ENCODE data around the gene PSG2. TPM values are rescaled to one million over a fixed set of nuclear protein-coding genes. Genes with fewer than 3 reads are reported as not detected.
"Not testable (repeated sequence)": the region's sequence is repeated elsewhere in the genome, so short reads cannot be mapped to it uniquely, and the experiment has no call there.

Gene PSG2
- total RNA-seq, 1 donor from 2014 or later, result not detected

DNA sequence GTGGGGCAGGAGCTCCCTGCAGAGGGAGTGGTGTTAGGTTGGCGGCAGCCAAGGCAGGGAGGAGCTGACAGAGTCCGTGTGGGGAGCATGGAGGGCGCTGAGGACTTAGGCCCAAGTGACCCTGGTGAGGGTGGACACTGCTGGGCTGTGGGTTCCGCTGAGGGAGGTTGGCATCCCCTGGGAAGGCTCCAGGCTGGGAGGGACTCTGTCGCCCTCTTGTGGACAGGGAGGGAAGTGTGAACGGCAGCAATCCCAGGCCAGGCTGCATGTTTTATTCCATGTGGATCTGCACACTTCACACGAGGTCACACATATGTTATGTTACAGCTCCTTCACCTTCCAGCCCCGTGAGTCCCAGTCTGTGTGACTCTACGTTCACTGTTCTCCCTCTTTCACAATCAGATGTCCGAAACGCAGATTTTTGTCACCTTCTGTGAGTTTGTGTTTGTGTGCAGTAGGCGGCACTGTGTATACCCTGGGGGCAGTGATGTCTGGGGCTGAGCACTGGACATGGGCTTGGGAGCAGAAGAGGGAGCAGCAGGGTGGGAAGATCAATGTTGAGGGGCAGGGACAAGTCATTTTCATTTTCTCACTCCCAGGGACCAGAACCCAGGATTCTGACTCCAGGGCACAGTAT, 1.8 kb upstream of the PSG2 start:
- TF ChIP-seq, protein P1, sequence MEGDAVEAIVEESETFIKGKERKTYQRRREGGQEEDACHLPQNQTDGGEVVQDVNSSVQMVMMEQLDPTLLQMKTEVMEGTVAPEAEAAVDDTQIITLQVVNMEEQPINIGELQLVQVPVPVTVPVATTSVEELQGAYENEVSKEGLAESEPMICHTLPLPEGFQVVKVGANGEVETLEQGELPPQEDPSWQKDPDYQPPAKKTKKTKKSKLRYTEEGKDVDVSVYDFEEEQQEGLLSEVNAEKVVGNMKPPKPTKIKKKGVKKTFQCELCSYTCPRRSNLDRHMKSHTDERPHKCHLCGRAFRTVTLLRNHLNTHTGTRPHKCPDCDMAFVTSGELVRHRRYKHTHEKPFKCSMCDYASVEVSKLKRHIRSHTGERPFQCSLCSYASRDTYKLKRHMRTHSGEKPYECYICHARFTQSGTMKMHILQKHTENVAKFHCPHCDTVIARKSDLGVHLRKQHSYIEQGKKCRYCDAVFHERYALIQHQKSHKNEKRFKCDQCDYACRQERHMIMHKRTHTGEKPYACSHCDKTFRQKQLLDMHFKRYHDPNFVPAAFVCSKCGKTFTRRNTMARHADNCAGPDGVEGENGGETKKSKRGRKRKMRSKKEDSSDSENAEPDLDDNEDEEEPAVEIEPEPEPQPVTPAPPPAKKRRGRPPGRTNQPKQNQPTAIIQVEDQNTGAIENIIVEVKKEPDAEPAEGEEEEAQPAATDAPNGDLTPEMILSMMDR (IDR thresholded peaks at IDR 0.05; ENCODE audit: insufficient read depth, low read length, severe bottlenecking), result peak; percentile 64
- H3K27me3 ChIP-seq (ENCODE audit: control insufficient read depth, insufficient read depth, low read length); FAIRE-seq; H3K36me3 ChIP-seq (ENCODE audit: control insufficient read depth, insufficient read depth, low read length); H3K4me3 ChIP-seq (ENCODE audit: low read depth, low read length): not testable (repeated sequence)
- DNase-seq (ENCODE audit: low read depth), result peak; percentile 12

DNA sequence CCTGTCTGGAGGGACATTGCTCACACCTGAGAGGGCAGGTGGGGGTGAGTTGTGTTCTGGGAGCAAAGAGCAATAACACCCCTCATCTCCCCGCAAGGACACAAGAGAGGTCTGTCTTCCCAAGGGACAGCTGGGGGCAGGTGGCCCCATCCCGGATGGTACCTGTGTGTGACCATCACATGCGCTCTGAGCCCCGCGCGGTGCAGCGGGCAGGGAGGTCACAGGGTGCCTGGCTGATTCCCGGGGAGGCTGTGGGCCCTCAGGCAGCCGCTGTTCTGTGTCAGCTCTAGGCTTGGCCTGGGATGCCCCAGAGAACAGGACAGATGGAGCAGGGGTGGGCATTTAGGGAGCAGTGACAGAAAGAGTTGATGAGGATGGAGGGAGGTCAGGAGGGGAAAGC, 1.2 kb upstream of the PSG2 start:
- not testable (repeated sequence) for DNase-seq (ENCODE audit: low read depth); H3K27me3 ChIP-seq (ENCODE audit: control insufficient read depth, insufficient read depth, low read length); FAIRE-seq; H3K36me3 ChIP-seq (ENCODE audit: control insufficient read depth, insufficient read depth, low read length); H3K4me3 ChIP-seq (ENCODE audit: low read depth, low read length)

DNA sequence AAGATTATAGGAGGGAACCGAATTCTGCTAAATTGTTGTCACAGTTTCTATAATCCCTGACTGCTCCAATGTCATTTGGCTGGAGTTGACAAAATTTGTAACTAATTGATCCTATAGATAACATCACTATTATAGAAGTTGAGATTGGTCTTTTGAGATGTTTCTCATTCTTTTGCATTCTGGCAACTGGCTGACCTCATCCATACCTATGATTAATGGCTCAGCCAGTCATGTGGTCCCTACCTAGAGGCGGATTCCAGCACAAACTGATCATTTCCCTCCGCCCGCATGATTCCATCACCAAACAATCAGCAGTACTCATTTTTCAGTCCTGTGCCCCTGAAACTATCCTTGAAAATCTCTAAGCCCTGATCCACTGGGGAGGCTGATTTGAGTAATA, 4.2 kb downstream of the PSG2 start:
- TF ChIP-seq, protein P1 (IDR thresholded peaks at IDR 0.05; ENCODE audit: insufficient read depth, low read length, severe bottlenecking), result no peak
- H3K36me3 ChIP-seq (ENCODE audit: control insufficient read depth, insufficient read depth, low read length), result no peaks in the 10 kb centered on the region
- no peak overlapping the region for H3K4me3 ChIP-seq (ENCODE audit: low read depth, low read length)
- DNase-seq (ENCODE audit: low read depth), result peak; percentile 89
- no peaks in the 10 kb centered on the region for H3K27me3 ChIP-seq (ENCODE audit: control insufficient read depth, insufficient read depth, low read length)
- FAIRE-seq, result no peak

DNA sequence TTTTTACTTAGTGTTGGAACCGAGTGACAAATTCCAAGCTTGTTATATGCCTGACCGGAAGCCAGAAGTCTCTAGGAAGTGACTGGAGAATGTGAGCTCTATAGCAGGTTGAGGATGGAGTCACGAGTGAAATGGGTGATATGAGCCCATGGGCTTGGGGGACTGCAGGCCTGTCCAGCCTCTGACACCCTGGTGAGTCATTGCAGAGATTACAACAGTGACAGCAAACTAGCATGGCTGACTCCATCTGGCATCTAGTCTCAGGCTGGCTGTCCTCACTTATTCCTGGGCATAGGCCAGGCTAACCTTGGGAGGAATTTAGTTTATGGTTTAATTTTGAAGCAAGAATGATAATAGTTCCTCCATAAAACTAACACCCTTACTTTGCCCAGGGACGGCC, 4.6 kb downstream of the PSG2 start:
- not testable (repeated sequence) for H3K36me3 ChIP-seq (ENCODE audit: control insufficient read depth, insufficient read depth, low read length); H3K27me3 ChIP-seq (ENCODE audit: control insufficient read depth, insufficient read depth, low read length); H3K4me3 ChIP-seq (ENCODE audit: low read depth, low read length); FAIRE-seq
- DNase-seq (ENCODE audit: low read depth), result peak; percentile 81

DNA sequence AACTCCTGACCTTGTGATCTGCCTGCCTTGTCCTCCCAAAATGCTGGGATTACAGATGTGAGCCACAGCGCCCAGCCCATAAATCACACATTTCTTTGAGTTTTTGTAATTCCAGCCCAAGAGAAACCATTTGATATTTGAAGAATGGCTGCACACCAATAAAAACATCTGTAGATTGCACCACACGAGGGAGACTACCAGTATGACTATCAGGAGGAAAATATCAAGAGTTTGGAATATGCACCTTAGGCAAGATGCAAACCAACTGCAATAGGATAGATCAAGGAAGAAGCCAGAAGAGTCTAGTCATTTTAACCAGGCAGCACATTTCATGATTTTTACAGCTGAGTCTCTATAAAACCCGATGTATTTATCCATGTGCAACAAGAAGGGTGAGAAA, 20.1 kb downstream of the PSG2 start:
- not testable (repeated sequence) for H3K36me3 ChIP-seq (ENCODE audit: control insufficient read depth, insufficient read depth, low read length); H3K4me3 ChIP-seq (ENCODE audit: low read depth, low read length); FAIRE-seq; H3K27me3 ChIP-seq (ENCODE audit: control insufficient read depth, insufficient read depth, low read length); DNase-seq (ENCODE audit: low read depth)

DNA sequence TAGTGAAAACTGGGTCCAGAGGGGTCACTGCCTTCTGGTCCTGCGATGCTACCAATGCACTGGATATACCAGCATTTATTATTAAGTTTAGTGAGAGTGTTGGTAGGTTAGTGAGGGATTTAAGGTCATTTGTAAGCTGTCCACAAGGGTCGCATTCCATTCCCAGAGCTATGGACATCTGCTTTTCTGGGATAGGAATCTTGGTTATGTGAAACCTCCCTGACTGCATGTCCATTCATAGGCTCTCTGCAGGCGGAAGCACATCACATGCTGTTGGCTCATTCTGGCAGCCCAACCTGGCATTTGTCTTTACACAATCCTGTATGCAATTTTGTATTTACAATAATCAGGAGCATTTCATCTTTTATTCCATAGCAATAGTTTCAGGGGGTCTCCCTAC, 21.2 kb downstream of the PSG2 start:
- not testable (repeated sequence) for DNase-seq (ENCODE audit: low read depth); FAIRE-seq; H3K36me3 ChIP-seq (ENCODE audit: control insufficient read depth, insufficient read depth, low read length); H3K27me3 ChIP-seq (ENCODE audit: control insufficient read depth, insufficient read depth, low read length); H3K4me3 ChIP-seq (ENCODE audit: low read depth, low read length)

DNA sequence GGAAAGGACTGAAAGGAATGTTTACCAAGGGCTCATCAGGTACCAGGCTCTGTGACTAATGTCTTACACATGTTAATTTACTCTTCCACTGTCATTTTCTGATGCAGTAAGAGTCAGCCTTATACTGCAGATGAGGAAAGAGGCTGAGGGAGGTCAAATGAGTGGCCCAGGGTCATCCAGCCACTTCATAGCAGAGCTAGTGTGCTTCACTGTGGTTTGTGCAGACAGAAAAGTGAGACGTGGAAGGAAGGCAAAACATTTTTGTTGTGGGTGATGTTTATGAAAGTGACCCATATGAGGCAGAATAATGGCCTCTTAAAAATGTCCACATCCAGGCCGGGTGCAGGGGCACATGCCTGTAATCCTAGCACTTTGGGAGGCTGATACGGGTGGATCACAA, 22.2 kb downstream of the PSG2 start:
- H3K4me3 ChIP-seq (ENCODE audit: low read depth, low read length); H3K36me3 ChIP-seq (ENCODE audit: control insufficient read depth, insufficient read depth, low read length); H3K27me3 ChIP-seq (ENCODE audit: control insufficient read depth, insufficient read depth, low read length); FAIRE-seq: not testable (repeated sequence)
- peak; percentile 47 for DNase-seq (ENCODE audit: low read depth)

DNA sequence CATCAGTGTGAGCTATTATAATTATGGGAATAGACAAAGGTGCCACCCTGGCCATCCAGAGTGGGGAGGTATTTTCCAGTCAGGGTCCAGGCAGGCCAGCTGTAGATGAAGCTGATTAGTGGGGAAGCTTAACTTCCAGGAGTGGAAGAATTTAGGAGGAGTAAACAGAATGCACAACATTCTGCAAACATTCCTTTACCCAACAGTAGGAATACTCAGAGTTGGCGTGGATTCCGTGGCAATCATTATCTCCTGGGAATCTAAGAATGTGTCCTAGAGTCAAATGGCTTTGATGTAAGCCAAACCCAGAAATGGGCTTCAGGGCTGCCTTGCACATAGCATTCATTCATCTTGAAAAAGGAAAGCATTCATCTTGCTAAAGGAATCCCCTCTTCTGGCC, 23.0 kb downstream of the PSG2 start:
- not testable (repeated sequence) for H3K4me3 ChIP-seq (ENCODE audit: low read depth, low read length); FAIRE-seq; DNase-seq (ENCODE audit: low read depth); H3K36me3 ChIP-seq (ENCODE audit: control insufficient read depth, insufficient read depth, low read length); H3K27me3 ChIP-seq (ENCODE audit: control insufficient read depth, insufficient read depth, low read length)

DNA sequence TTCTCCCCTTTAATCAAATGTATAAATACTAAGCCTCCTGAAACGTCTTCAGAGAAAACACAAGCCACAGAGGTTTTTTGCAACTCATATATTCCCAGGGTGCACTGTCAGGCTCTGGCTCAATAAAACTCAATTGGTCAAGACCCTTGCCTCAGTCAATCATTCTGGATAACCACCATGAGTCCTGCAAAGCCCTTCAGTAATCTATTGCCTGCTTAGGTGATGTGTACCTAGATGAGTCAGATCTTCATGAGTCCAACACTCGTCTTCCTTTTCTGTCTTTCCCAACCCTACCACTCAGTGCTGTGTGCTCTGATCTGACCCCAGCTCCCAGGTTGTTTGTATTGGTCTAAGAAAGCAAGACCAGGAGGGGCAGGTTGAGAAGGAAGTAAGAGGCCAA, 24.1 kb downstream of the PSG2 start:
- not testable (repeated sequence) for H3K27me3 ChIP-seq (ENCODE audit: control insufficient read depth, insufficient read depth, low read length); H3K36me3 ChIP-seq (ENCODE audit: control insufficient read depth, insufficient read depth, low read length); FAIRE-seq; H3K4me3 ChIP-seq (ENCODE audit: low read depth, low read length)
- DNase-seq (ENCODE audit: low read depth), result peak; percentile 72

DNA sequence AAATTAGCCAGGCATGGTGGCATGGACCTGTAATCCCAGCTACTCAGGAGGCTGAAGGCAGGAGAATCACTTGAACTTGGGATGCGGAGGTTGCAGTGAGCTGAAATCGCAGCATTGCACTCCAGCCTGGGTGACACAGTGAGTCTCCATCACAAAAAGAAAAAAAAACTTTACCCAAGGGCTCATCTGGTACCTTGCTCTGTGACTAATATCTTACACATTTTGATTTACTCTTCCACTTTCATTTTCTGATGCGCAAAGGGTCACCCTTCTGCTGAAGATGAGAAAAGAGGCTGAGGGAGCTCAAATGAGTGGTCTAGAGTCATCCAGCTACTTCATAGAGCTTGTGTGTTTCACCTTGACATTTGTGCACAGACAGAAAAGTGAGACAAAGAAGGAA, 34.5 kb downstream of the PSG2 start:
- H3K27me3 ChIP-seq (ENCODE audit: control insufficient read depth, insufficient read depth, low read length); FAIRE-seq; DNase-seq (ENCODE audit: low read depth); H3K36me3 ChIP-seq (ENCODE audit: control insufficient read depth, insufficient read depth, low read length); H3K4me3 ChIP-seq (ENCODE audit: low read depth, low read length): not testable (repeated sequence)

DNA sequence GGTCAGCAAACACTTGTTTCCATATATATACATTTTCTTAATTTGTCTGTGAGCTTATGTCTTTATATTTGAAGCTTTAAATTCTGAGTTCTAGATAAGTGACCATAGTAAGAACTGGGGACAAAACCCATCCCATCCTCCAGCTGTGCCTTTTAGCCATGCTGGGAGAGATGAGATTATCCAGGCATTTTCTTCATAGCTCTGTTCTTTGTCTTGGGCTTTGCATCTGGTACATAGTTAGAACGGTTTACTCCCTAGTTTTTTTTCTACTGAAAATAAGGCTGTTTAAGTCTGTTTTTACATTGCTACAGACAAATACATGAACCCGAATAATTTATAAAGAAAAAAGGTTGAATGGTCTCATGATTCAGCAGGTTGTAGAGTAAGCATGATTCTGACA, 35.9 kb downstream of the PSG2 start:
- not testable (repeated sequence) for H3K4me3 ChIP-seq (ENCODE audit: low read depth, low read length); DNase-seq (ENCODE audit: low read depth); H3K36me3 ChIP-seq (ENCODE audit: control insufficient read depth, insufficient read depth, low read length); FAIRE-seq; H3K27me3 ChIP-seq (ENCODE audit: control insufficient read depth, insufficient read depth, low read length)

DNA sequence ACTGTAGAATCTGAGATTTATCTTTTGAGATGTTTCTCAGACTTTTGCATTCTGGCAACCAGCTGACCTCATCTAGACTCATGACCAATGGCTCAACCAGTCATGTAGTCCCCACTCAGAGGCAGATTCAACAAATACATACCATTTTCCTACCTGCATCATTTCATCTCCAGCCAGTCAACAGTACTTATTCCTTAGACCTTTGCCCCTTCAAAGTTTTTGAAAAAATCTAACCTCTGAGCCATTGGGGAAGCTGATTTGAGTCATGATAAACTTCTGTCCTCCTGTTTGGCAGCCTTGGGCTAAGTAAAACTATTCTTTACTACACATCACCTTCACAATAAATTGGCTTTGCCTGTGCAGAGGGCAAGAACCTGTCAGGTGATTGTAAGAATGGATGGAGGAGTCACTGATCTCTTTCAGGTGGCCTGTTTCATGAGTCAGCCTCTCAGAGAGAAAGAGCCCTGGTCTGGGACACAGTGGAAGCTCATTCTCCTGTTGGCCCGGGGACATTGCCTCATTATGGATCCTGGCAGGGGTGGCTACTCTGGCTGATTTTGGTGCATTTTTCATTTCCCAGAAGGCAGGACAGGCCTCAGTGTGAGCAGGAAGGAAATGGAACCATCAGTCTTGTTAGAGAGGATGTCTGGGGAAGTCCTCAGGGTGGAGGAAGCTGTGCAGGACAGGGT, 38.9 kb downstream of the PSG2 start:
- not testable (repeated sequence) for H3K4me3 ChIP-seq (ENCODE audit: low read depth, low read length); DNase-seq (ENCODE audit: low read depth); H3K36me3 ChIP-seq (ENCODE audit: control insufficient read depth, insufficient read depth, low read length); H3K27me3 ChIP-seq (ENCODE audit: control insufficient read depth, insufficient read depth, low read length)
- peak; percentile 13 for FAIRE-seq

Data from bronchial epithelial cell (primary cell).